ENCODE results near the gene KIAA1217. TPM values are rescaled to one million over a fixed set of nuclear protein-coding genes. Genes with fewer than 3 reads are reported as not detected.

The KIAA1217 gene
- polyA plus RNA-seq, 1 of the 3 experiments (the other 2 are of a cell fraction), result 7.2 TPM

- Histone ChIP-seq H4K20me1 (ENCODE audit: insufficient read depth) (no peaks in the 10 kb centered on the region), H3K4me3 (ENCODE audit: low read depth in 2 of 2, low read length in 1 of 2) (no peak overlapping the region), H3F3A (replicated peaks; ENCODE audit: insufficient read depth) (no peaks in the 10 kb centered on the region), H3K27me3 (ENCODE audit: insufficient read depth) (no peaks in the 10 kb centered on the region), H2AFZ (ENCODE audit: low read depth) (no peak overlapping the region), H3K4me1 (ENCODE audit: control insufficient read depth in 1 of 2, insufficient read depth in 2 of 2, low read depth in 1 of 2, low read length in 1 of 2) (no peaks in the 10 kb centered on the region; a peak in 1 of 4 replicates), H3K9me2 (no peaks in the 10 kb centered on the region), H3K4me2 (no peak overlapping the region), H3K36me3 (replicated peaks in 1 of 2; ENCODE audit: control insufficient read depth in 1 of 2, insufficient read depth in 2 of 2, low read length in 1 of 2) (no peaks in the 10 kb centered on the region), H3K9ac (no peak overlapping the region), H3K79me2 (ENCODE audit: insufficient read depth) (no peaks in the 10 kb centered on the region), H3K9me3 (no peaks in the 10 kb centered on the region), H3K27ac (ENCODE audit: low read depth in 2 of 2, low read length in 1 of 2) (no peak overlapping the region)
- ChIA-PET POLR2A (no interaction called here), CTCF (no interaction called here)
- no peak for DNase-seq
- 90% methylated on average over 10 of the region's 10 CpGs for WGBS (ENCODE audit: low lambda C conversion rate)
- no peak for TF ChIP-seq RXRA (IDR thresholded peaks at IDR 0.05; ENCODE audit: borderline replicate concordance, low read depth)
- no peak for TF ChIP-seq SIN3A (IDR thresholded peaks at IDR 0.05; ENCODE audit: borderline replicate concordance, low read depth, low read length)
- no peak for TF ChIP-seq NRF1 (IDR thresholded peaks at IDR 0.05; ENCODE audit: low read depth, low read length)
- no peak for TF ChIP-seq EZH2phosphoT487 (IDR thresholded peaks at IDR 0.05; ENCODE audit: borderline replicate concordance, low read depth)
- no peak for TF ChIP-seq RFX5 (IDR thresholded peaks at IDR 0.05; ENCODE audit: low read length)
- no peak for TF ChIP-seq RCOR1 (IDR thresholded peaks at IDR 0.05; ENCODE audit: low read length)
- TF ChIP-seq FOXM1 (IDR thresholded peaks at IDR 0.05; ENCODE audit: low read depth), result no peak
- no peak for TF ChIP-seq TAF1 (IDR thresholded peaks at IDR 0.05; ENCODE audit: borderline replicate concordance, low read depth, low read length)
- TF ChIP-seq IRF3 (IDR thresholded peaks at IDR 0.05; ENCODE audit: low read depth, low read length), result no peak
- TF ChIP-seq EP300 (IDR thresholded peaks at IDR 0.05; ENCODE audit: borderline replicate concordance in 1 of 2, low read depth in 1 of 2, low read length in 1 of 2), result no peak
- no peak for TF ChIP-seq POLR2AphosphoS5 (IDR thresholded peaks at IDR 0.05; ENCODE audit: low read depth, low read length)
- TF ChIP-seq MEF2A (IDR thresholded peaks at IDR 0.05; ENCODE audit: borderline replicate concordance, low read depth), result no peak
- no peak for TF ChIP-seq USF1 (IDR thresholded peaks at IDR 0.05; ENCODE audit: borderline replicate concordance, low read depth)
- TF ChIP-seq USF2 (IDR thresholded peaks at IDR 0.05; ENCODE audit: borderline replicate concordance, low read depth, low read length), result no peak
- TF ChIP-seq SMC3 (IDR thresholded peaks at IDR 0.05; ENCODE audit: low read depth, low read length), result no peak
- TF ChIP-seq NFIC (IDR thresholded peaks at IDR 0.05; ENCODE audit: borderline replicate concordance), result no peak
- no peak for TF ChIP-seq YY1 (IDR thresholded peaks at IDR 0.05; ENCODE audit: low read depth)
- TF ChIP-seq MXI1 (IDR thresholded peaks at IDR 0.05; ENCODE audit: low read depth, low read length), result no peak
These were observed 366.6 kb downstream of the KIAA1217 start for GRCh38 chr10:24575481-24576002.
